Endothelial cell of umbilical vein (primary cell): Measurements from ENCODE around the gene TEX35. TPM values are rescaled to one million over a fixed set of nuclear protein-coding genes. Genes with fewer than 3 reads are reported as not detected.

Source experiments
- BruUV-seq: library from RNA; stranded (reverse); fragments of 400-500 nt; replicated peaks from 2 replicates; lab custom pipeline; 2021; lab: Mats Ljungman, UMichigan
- CTCF ChIA-PET: fragments of 300-600, 350-600 bp; sonication (Branson Sonifier 250); formaldehyde crosslinking; loops from one replicate; lab custom pipeline; 2021; ENCODE audit warnings: antibody characterized with exemption, inconsistent platforms; lab: Charles Lee
- POLR2A ChIA-PET: fragments of 300-600, 350-600 bp; sonication (Branson Sonifier 250); formaldehyde crosslinking; loops from one replicate; lab custom pipeline; 2021; ENCODE audit warnings: antibody characterized with exemption, inconsistent platforms; lab: Charles Lee
- DNase-seq: peaks from one replicate; pipeline ENCODE4 v3.0.0-alpha.2; 2011; ENCODE audit warnings: low read depth, low spot score
- FAIRE-seq: peaks from 2 replicates; lab custom pipeline; 2011; peaks lifted over from hg19 to GRCh38; lab: Jason Lieb, UNC
- H2AFZ ChIP-seq: 2 replicates; pipeline ENCODE4 v1.6.0; 2012; ENCODE audit warnings: low read depth, low read length, control low read depth, inconsistent platforms
- H3K27ac ChIP-seq: 2 replicates; pipeline ENCODE4 v1.5.1; 2011; ENCODE audit warnings: low read depth, mild to moderate bottlenecking, control low read depth, low read length, moderate library complexity; ENCODE audit not compliant: insufficient read depth
- H3K27me3 ChIP-seq, 2 experiments: 2 replicates each; pipeline versions ENCODE4 v1.6.0 to v1.6.1; 2011; ENCODE audit warnings: low read length in 2 of 2, mixed read lengths in 1 of 2; ENCODE audit not compliant: control insufficient read depth in 2 of 2, insufficient read depth in 2 of 2
- H3K36me3 ChIP-seq, 2 experiments: 2 replicates in 1 of 2; 3 replicates in 1 of 2; pipeline ENCODE4 v1.5.1; 2011; ENCODE audit warnings: low read length in 2 of 2, mild to moderate bottlenecking in 1 of 2, moderate library complexity in 1 of 2; ENCODE audit not compliant: control insufficient read depth in 2 of 2, insufficient read depth in 2 of 2; ENCODE audit errors: extremely low read depth in 1 of 2
- H3K4me1 ChIP-seq: 3 replicates; pipeline ENCODE4 v1.5.1; 2011; ENCODE audit warnings: mild to moderate bottlenecking, low read length; ENCODE audit not compliant: control insufficient read depth, insufficient read depth; ENCODE audit errors: extremely low read depth
- H3K4me2 ChIP-seq: 2 replicates; pipeline ENCODE4 v1.6.1; 2011; ENCODE audit warnings: low read length, control low read depth, mixed read lengths; ENCODE audit not compliant: insufficient read depth
- H3K4me3 ChIP-seq, 3 experiments: fragments of 200-600 bp in 1 of 3; sonication (generic), shearing (Covaris generic) in 1 of 3; replicated peaks in 1 of 3; 2 replicates each; pipeline ENCODE4 v1.5.1; 2011 to 2016; ENCODE audit warnings: control low read depth in 3 of 3, low read length in 3 of 3, mild to moderate bottlenecking in 2 of 3, inconsistent platforms in 1 of 3, low read depth in 1 of 3, moderate library complexity in 1 of 3; ENCODE audit not compliant: insufficient read depth in 1 of 3
- H3K79me2 ChIP-seq: 2 replicates; pipeline ENCODE4 v1.6.0; 2012; ENCODE audit warnings: low read length, inconsistent platforms; ENCODE audit not compliant: control insufficient read depth, insufficient read depth
- H3K9ac ChIP-seq: replicated peaks from 2 replicates; pipeline ENCODE3; 2011; ENCODE audit warnings: low read length, control low read depth; ENCODE audit not compliant: insufficient read depth; ENCODE audit errors: extremely low read depth
- H3K9me1 ChIP-seq: replicated peaks from 3 replicates; pipeline ENCODE4 v1.6.0; 2011; ENCODE audit warnings: mild to moderate bottlenecking, low read length; ENCODE audit not compliant: control insufficient read depth, insufficient read depth; ENCODE audit errors: extremely low read depth
- H3K9me3 ChIP-seq: replicated peaks from 2 replicates; pipeline ENCODE4 v1.5.1; 2012; ENCODE audit warnings: low read length, inconsistent platforms; ENCODE audit not compliant: control insufficient read depth, insufficient read depth
- H4K20me1 ChIP-seq: replicated peaks from 2 replicates; pipeline ENCODE3; 2011; ENCODE audit warnings: mild to moderate bottlenecking, low read length; ENCODE audit not compliant: control insufficient read depth, insufficient read depth; ENCODE audit errors: extremely low read depth
- EZH2 ChIP-seq: IDR thresholded peaks from 2 replicates; pipeline ENCODE4 v1.6.1; 2012; ENCODE audit warnings: borderline replicate concordance, low read depth, mild to moderate bottlenecking, moderate library complexity, low read length, inconsistent platforms; ENCODE audit not compliant: severe bottlenecking
- FOS ChIP-seq: IDR thresholded peaks from 2 replicates; pipeline ENCODE4 v1.6.1; 2011; ENCODE audit warnings: mild to moderate bottlenecking, low read length, moderate library complexity, borderline replicate concordance; ENCODE audit not compliant: insufficient read depth
- GATA2 ChIP-seq: IDR thresholded peaks from 2 replicates; pipeline ENCODE4 v1.7.0; 2011; ENCODE audit warnings: low read depth, mild to moderate bottlenecking, moderate library complexity, mixed read lengths, low read length; ENCODE audit not compliant: insufficient read length, insufficient read depth
- JUN ChIP-seq: IDR thresholded peaks from 2 replicates; pipeline ENCODE4 v1.6.1; 2011; ENCODE audit warnings: borderline replicate concordance, low read depth; ENCODE audit not compliant: insufficient read length, insufficient read depth
- MYC ChIP-seq: IDR thresholded peaks from one replicate; pipeline ENCODE4 v1.6.1; 2011; ENCODE audit warnings: mild to moderate bottlenecking, low read depth, low read length
- POLR2A ChIP-seq: IDR thresholded peaks from 2 replicates; pipeline ENCODE4 v1.6.1; 2012; ENCODE audit warnings: low read depth, mild to moderate bottlenecking, control low read depth, low read length
- dilution Hi-C: fragments of 300-500 bp; cut with MboI; formaldehyde crosslinking; loops from one replicate; pipeline ENCODE4 v1.15.0; 2019; ENCODE audit warnings: low sequenced_read_pairs; ENCODE audit not compliant: extremely low pct_ligation_motif_present
- intact Hi-C: fragments of 100-400 bp; cut with micrococcal nuclease; formaldehyde crosslinking; loops from one replicate; pipeline ENCODE4 v1.10.0; 2022
- polyA plus RNA-seq, 4 experiments: library from polyadenylated mRNA; depleted of rRNA in 3 of 4; stranded (reverse) in 3 of 4; unstranded in 1 of 4; fragments of >200 nt; gene quantifications; 2 replicates each; pipeline versions ENCODE4 v1.2.1 to v1.2.3, GENCODE V29; 2011 to 2012; ENCODE audit warnings: missing spikeins in 1 of 4
- total RNA-seq: library from RNA; stranded (reverse); gene quantifications from 2 replicates; pipeline ENCODE4 v1.2.3, GENCODE V29; 2021
- TF ChIP-seq, protein P1 (sequence below): IDR thresholded peaks from 2 replicates; pipeline ENCODE4 v1.6.1; 2011; ENCODE audit not compliant: insufficient read depth, insufficient read length

TEX35 gene
- total and polyA plus RNA-seq, 2 donors (not counting 3 experiments of a cell fraction or from before 2014, with no cell fraction given) = not detected

DNA sequence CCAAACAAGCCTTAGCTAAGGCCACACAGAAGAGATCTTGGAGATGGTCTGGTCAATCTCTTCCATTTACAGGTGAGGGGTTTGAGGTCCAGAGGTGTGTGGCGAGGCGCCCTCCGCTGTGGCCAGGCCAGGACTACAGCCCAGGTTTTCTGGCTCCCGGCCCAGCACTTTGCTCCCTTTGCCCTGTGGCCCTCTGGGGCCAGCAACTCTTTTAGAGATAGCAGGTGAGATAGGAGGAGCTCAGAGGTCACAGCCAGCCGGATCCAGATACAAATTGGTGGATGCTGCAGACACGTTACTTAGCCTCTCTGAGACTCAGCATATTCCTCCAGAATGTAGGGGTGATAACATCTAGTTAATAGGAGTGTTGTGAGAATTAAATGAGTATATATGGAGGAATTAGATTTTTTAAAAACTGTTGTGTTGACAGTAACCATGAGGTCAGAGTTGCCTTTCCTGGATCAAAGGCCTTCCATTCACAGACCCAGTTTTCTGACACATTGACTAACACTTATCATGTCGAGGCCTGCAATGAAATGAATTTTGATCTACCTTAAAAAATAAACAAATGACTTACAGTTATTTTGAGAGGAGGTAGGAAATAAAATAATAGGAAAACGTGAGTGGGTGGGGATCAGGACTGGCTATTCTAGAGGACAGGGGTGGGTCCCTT is 16.6 kb downstream of the TEX35 start:
- Histone ChIP-seq H3K4me2 (no peak overlapping the region), H3K9me3 (no peaks in the 10 kb centered on the region), H4K20me1 (no peaks in the 10 kb centered on the region), H3K9me1 (no peaks in the 10 kb centered on the region), H2AFZ (no peak overlapping the region), H3K36me3 (no peaks in the 10 kb centered on the region), H3K79me2 (no peaks in the 10 kb centered on the region), H3K27ac (no peak overlapping the region), H3K4me1 (no peaks in the 10 kb centered on the region), H3K9ac (no peak overlapping the region), H3K27me3 (no peaks in the 10 kb centered on the region), H3K4me3 (no peak overlapping the region)
- TF ChIP-seq EZH2 (no peak), JUN (no peak), FOS (no peak), MYC (no peak)
- TF ChIP-seq, protein P1, sequence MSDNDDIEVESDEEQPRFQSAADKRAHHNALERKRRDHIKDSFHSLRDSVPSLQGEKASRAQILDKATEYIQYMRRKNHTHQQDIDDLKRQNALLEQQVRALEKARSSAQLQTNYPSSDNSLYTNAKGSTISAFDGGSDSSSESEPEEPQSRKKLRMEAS = no peak
- no TSS peak for BruUV-seq
- dilution Hi-C loops (no loop called here), intact Hi-C loops (loop anchor here (5.0 kb wide), 1 partner anchor 553 kb away; the partner anchor contains the start of gene TOR3A)
- no peak for DNase-seq
- ChIA-PET CTCF (interaction anchor here (1.2 to 14.6 kb wide), 7 partner anchors 26 to 474 kb away, joined by 4 to 349 read pairs (median 16); no protein-coding TSS in a partner anchor), POLR2A (no interaction called here)
- FAIRE-seq = no peak

DNA sequence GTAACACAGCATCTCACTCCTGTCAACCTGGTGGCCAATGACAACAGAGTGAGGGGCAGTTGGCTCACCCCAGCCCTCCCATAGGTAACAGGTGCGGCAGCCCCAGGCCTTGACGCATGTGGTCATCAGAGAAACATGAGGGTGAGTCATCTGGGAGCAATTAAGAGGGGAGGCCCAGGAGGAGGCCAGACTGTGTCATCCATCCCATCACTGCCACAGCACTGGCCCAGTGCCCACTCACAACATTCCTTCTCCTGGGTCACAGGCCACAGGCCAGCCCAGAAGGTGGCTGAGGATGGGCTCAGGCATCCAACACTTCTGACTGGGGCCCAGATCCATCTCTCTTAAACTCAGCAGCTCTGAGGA is 17.1 kb downstream of the TEX35 start:
- no peaks in the 10 kb centered on the region for H3K9me3 ChIP-seq
- ChIA-PET CTCF (interaction anchor here (1.2 to 14.6 kb wide), 7 partner anchors 26 to 474 kb away, joined by 4 to 349 read pairs (median 16); no protein-coding TSS in a partner anchor), POLR2A (no interaction called here)
- no peak overlapping the region for H3K9ac ChIP-seq
- H4K20me1 ChIP-seq = no peaks in the 10 kb centered on the region
- H3K9me1 ChIP-seq = no peaks in the 10 kb centered on the region
- no peak overlapping the region for H3K4me3 ChIP-seq
- peak; percentile 15 for TF ChIP-seq JUN
- TF ChIP-seq POLR2A = no peak
- TF ChIP-seq FOS = peak; percentile 19
- no peak for TF ChIP-seq GATA2
- H2AFZ ChIP-seq = no peak overlapping the region
- DNase-seq = no peak
- no TSS peak for BruUV-seq
- intact Hi-C loops = loop anchor here (5.0 kb wide), 1 partner anchor 552 kb away; the partner anchor contains the start of gene TOR3A
- H3K79me2 ChIP-seq = no peaks in the 10 kb centered on the region
- H3K4me1 ChIP-seq = no peaks in the 10 kb centered on the region
- H3K36me3 ChIP-seq = no peaks in the 10 kb centered on the region
- H3K27me3 ChIP-seq = no peaks in the 10 kb centered on the region
- H3K4me2 ChIP-seq = no peak overlapping the region
- no peak overlapping the region for H3K27ac ChIP-seq
- FAIRE-seq = no peak
- dilution Hi-C loops = no loop called here
